Pancreas (tissue), 10 donors: ENCODE results near the gene B3GNT7. TPM values are rescaled to one million over a fixed set of nuclear protein-coding genes. Genes with fewer than 3 reads are reported as not detected.

Experiments used
- ATAC-seq, 4 donors: fragments of 200-7000 bp; cut with Tn5 transposase; one replicate each; pipeline versions ENCODE4 v1.8.0 to v1.9.1; 2020; ENCODE audit warnings: mild to moderate bottlenecking in 4 of 4, moderate library complexity in 4 of 4
- DNase-seq, 6 donors: peaks; one replicate each; pipeline ENCODE4 v3.0.0-alpha.2; 2020
- FAIRE-seq: peaks from 2 replicates; lab custom pipeline; 2012; peaks lifted over from hg19 to GRCh38; lab: Jason Lieb, UNC
- H3K27ac ChIP-seq, 4 donors: fragments of 200-600 bp; sonication (generic); 1 replicate in 3 of 4; 2 replicates in 1 of 4; pipeline versions ENCODE4 v1.5.0 to v1.8.0; 2020
- H3K27me3 ChIP-seq, 4 donors: fragments of 200-600 bp; one replicate each; pipeline ENCODE4 v1.8.0; 2021
- H3K36me3 ChIP-seq, 3 donors: fragments of 200-600 bp; sonication (generic) in 1 of 3; one replicate each; pipeline versions ENCODE4 v1.5.0 to v1.8.0; 2020 to 2021
- H3K4me1 ChIP-seq, 3 donors: fragments of 200-600 bp; one replicate each; pipeline ENCODE4 v1.8.0; 2021
- H3K4me3 ChIP-seq, 4 donors: fragments of 200-600 bp; sonication (generic) in 2 of 4; one replicate each; pipeline versions ENCODE4 v1.5.0 to v1.8.0; 2020 to 2021
- H3K9me3 ChIP-seq, 4 donors: fragments of 200-600 bp; one replicate each; pipeline ENCODE4 v1.8.0; 2021
- WGBS, 2 donors: extraction: QIAGEN DNeasy Blood & Tissue Kit; methylation state at CpG; one replicate each; pipeline ENCODE4 v1.1.7; 2013; 5-methylcytosine and 5-hydroxymethylcytosine counted together
- intact Hi-C, 3 donors: fragments of 100-400 bp; cut with DNase I; formaldehyde crosslinking; loops; one replicate each; pipeline versions ENCODE4 v1.11.1 to v1.14.2; 2022
- polyA plus RNA-seq, 2 donors: library from polyadenylated mRNA; stranded (reverse); fragments of 200-250 nt; gene quantifications; one replicate each; pipeline ENCODE4 v1.2.3, GENCODE V29; 2013
- total RNA-seq, 6 donors: library from RNA; stranded (reverse); fragmentation: NEBNext Ultra II Directional in 4 of 6; extraction: Animal tissue kit (Norgen Biotek cat#: 25700) in 4 of 6; gene quantifications; one replicate each; pipeline versions ENCODE4 v1.2.1 to v1.2.4, GENCODE V29; 2021 to 2023
- TF ChIP-seq, protein P1 (sequence below), 4 donors: fragments of 200-600 bp; sonication (generic) in 3 of 4; IDR thresholded peaks; one replicate each; pipeline versions ENCODE4 v1.5.0 to v1.8.0; 2021; ENCODE audit warnings: antibody characterized with exemption in 4 of 4
- donor health status: healthy with polysubstance abuse.
- donor health status: DM: no; HTN: no; CAD: no; lungs with moderate emphysema.
- donor health status: DM: no; HTN: no; CAD: no.
- donor health status: control.
- donor health status: control.
- donor health status: Bipolar disorder and iron deficiency.
- donor health status: DM: yes; HTN: yes; CAD: no.
- donor health status: DM: no; HTN: no; CAD: no.
- donor health status: DM: no; HTN: no; CAD: no.
- donor health status: DM: yes; HTN: yes; CAD: no.

Gene B3GNT7
- total and polyA plus RNA-seq, 8 donors, result 5.6 to 34.5 (median 12.1) TPM

DNA sequence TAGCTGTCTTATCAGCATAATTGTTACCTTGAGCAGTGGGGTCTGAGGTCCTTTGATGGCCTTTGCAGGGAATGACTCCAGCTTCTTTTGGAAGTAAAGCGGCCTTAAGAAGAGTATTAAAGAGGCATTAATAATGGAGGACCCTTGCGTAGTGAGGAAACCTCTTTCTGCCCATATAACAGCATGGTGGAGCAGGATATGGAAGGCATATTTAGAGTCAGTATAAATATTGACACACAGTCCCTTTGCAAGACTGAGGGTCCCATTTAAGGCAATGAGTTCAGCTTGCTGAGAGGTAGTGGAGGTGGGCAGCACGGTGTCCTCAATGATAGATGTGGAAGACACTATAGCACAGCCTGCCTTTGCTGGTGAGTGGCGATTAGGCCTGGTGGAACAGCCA is 36.1 kb downstream of the B3GNT7 start:
- FAIRE-seq, result no peak

DNA sequence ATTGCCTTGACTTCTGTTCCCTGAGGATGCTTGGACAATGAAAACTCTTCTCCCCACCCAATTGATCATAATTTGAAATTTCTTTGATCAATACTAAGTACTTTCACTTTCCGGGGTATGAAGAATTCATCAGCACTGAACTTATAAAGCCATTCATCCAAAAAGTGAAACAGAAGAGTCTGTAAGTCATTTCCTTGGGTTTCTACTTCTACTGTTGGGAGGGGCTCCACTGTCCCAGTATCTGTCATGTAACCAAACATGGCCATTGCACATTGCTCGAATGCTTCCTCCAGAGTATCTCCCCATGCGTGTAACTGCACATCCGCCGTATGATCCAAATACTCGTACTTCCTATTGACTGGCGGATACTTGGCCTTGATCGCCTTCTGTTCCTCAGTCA is 38.5 kb downstream of the B3GNT7 start:
- Histone ChIP-seq H3K9me3 (no peaks in the 10 kb centered on the region), H3K27me3 (no peaks in the 10 kb centered on the region), H3K27ac (no peak overlapping the region), H3K4me1 (no peaks in the 10 kb centered on the region), H3K4me3 (no peak overlapping the region), H3K36me3 (no peaks in the 10 kb centered on the region)
- ATAC-seq, result no peak
- FAIRE-seq, result no peak
- DNase-seq, result no peak
- 74 to 76% methylated on average over 8 of the region's 8 CpGs for WGBS, 2 donors
- intact Hi-C loops, result no loop called here
- TF ChIP-seq, protein P1, sequence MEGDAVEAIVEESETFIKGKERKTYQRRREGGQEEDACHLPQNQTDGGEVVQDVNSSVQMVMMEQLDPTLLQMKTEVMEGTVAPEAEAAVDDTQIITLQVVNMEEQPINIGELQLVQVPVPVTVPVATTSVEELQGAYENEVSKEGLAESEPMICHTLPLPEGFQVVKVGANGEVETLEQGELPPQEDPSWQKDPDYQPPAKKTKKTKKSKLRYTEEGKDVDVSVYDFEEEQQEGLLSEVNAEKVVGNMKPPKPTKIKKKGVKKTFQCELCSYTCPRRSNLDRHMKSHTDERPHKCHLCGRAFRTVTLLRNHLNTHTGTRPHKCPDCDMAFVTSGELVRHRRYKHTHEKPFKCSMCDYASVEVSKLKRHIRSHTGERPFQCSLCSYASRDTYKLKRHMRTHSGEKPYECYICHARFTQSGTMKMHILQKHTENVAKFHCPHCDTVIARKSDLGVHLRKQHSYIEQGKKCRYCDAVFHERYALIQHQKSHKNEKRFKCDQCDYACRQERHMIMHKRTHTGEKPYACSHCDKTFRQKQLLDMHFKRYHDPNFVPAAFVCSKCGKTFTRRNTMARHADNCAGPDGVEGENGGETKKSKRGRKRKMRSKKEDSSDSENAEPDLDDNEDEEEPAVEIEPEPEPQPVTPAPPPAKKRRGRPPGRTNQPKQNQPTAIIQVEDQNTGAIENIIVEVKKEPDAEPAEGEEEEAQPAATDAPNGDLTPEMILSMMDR (IDR thresholded peaks at IDR 0.05), result no peak

More for the DNA sequence above, 36.1 kb downstream of the B3GNT7 start:
- TF ChIP-seq, protein P1 (IDR thresholded peaks at IDR 0.05), result no peak
- 92 to 97% methylated on average over 4 of the region's 4 CpGs for WGBS, 2 donors
- H3K27ac ChIP-seq, result no peak overlapping the region
- DNase-seq (no peak), ATAC-seq (no peak)
- H3K9me3 ChIP-seq, result no peaks in the 10 kb centered on the region
- H3K4me1 ChIP-seq, result no peaks in the 10 kb centered on the region
- no peak overlapping the region for H3K4me3 ChIP-seq
- no peaks in the 10 kb centered on the region for H3K36me3 ChIP-seq
- intact Hi-C loops, result no loop called here
- no peaks in the 10 kb centered on the region for H3K27me3 ChIP-seq

DNA sequence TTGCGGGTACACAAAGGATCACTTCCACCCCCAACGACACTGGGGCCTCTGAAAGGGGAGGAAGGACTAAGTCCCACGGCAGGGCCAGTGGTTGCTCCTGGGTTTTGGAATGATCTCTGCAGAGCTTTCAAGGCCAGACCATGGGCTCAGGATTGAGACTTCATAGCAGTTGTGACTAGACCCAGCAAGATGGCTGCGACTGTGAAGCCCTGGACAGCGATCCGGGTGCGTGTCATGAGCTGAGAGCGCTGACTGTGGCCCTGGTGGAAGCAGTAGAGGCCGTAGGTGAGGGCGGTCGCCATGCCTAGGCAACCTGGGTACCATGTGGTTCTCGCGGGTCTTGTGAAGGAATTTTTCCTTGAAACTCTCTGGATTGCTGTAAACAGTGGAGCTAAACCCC is 41.4 kb downstream of the B3GNT7 start:
- Histone ChIP-seq H3K4me3 (no peak overlapping the region), H3K9me3 (no peaks in the 10 kb centered on the region), H3K36me3 (no peaks in the 10 kb centered on the region), H3K27ac (no peak overlapping the region), H3K27me3 (no peaks in the 10 kb centered on the region), H3K4me1 (no peaks in the 10 kb centered on the region)
- no peak for FAIRE-seq
- TF ChIP-seq, protein P1 (IDR thresholded peaks at IDR 0.05), result no peak
- DNase-seq, result peak in 1 of 6 donors; percentile 43
- intact Hi-C loops, result no loop called here
- ATAC-seq, result no peak
- WGBS, 2 donors, result 88 to 91% methylated on average over 13 of the region's 13 CpGs

DNA sequence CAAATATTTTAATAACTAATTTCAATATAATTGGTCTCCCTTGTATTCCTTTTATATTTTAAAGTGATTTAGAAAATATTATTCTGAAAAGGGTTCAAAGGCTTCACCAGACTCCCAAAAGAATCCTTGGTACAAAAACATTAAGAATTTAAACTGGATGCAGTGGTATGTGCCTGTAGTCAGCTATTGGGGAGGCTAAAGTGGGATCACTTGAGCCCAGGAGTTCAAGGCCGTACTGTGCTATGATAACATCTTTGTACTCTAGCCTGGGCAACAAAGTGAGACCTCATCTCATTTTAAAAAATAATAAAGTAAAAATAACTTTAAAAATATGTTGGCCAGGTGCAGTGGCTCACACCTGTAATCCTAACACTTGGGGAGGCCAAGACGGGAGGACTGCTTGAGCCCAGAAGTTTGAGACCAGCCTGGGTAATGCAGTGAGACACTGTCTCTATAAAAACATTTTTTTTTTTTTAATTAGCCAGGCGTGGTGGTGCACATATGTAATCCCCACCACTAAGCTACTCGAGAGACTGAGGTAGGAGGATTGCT is 54.1 kb downstream of the B3GNT7 start:
- Histone ChIP-seq H3K9me3 (no peaks in the 10 kb centered on the region), H3K36me3 (peaks cover 0 to 11% (median 10%) of the 10 kb centered on the region in 3 donors), H3K4me1 (no peaks in the 10 kb centered on the region), H3K4me3 (no peak overlapping the region), H3K27ac (no peak overlapping the region), H3K27me3 (no peaks in the 10 kb centered on the region)
- TF ChIP-seq, protein P1 (IDR thresholded peaks at IDR 0.05), result no peak
- ATAC-seq (no peak), DNase-seq (no peak), FAIRE-seq (no peak)
- 86 to 94% methylated on average over 4 of the region's 4 CpGs for WGBS, 2 donors
- intact Hi-C loops, result loop anchor here in 2 of 3 donors (5.0 to 10.0 kb wide), 2 partner anchors 222 to 355 kb away; no protein-coding TSS in a partner anchor

DNA sequence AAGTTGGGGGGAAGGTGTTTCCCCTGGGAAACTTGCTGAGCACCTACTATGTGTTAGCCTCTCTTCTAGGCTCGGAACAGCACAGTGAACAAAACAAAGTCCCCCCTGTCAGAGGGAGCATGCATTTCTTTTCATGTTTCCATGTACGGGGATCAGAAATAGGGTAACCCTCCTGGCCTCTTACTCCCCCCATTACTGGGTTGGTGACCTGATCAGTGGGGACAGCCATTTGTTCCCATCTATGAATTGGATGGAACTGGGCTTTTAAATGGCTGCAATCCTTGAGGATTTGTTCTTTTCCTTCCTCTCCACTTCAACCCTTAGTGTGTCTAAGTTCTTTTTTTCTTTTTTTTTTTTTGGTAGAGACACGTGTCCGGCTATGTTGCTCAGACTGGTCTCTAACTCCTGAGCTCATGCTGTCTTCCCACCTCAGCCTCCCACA is 55.1 kb downstream of the B3GNT7 start:
- ATAC-seq (no peak), FAIRE-seq (no peak), DNase-seq (no peak)
- 91 to 92% methylated on average over 4 of the region's 4 CpGs for WGBS, 2 donors
- H3K4me1 ChIP-seq, result no peaks in the 10 kb centered on the region
- no peak overlapping the region for H3K27ac ChIP-seq
- no peaks in the 10 kb centered on the region for H3K9me3 ChIP-seq
- intact Hi-C loops, result loop anchor here in 2 of 3 donors (5.0 to 10.0 kb wide), 2 partner anchors 223 to 356 kb away; no protein-coding TSS in a partner anchor
- H3K36me3 ChIP-seq, result peaks cover 0 to 20% (median 19%) of the 10 kb centered on the region in 3 donors
- H3K27me3 ChIP-seq, result no peaks in the 10 kb centered on the region
- no peak overlapping the region for H3K4me3 ChIP-seq
- TF ChIP-seq, protein P1 (IDR thresholded peaks at IDR 0.05), result no peak
